GM12878 (cell line): Measurements from ENCODE around the gene PLXNB3. TPM values are rescaled to one million over a fixed set of nuclear protein-coding genes. Genes with fewer than 3 reads are reported as not detected.

Source experiments
- ATAC-seq: fragments of 200-7000 bp; cut with Tn5 transposase; 3 replicates; pipeline ENCODE4 v1.9.1; 2020; ENCODE audit warnings: mild to moderate bottlenecking, moderate library complexity
- BruUV-seq: library from RNA; stranded (reverse); fragments of 400-500 nt; replicated peaks from 2 replicates; lab custom pipeline; 2021; lab: Mats Ljungman, UMichigan
- CTCF ChIA-PET: fragments of 300-600 bp; sonication (Branson Sonifier 250); formaldehyde crosslinking; extraction: SDS; loops from one replicate; lab custom pipeline; 2021; ENCODE audit warnings: inconsistent platforms; lab: Yijun Ruan, JAX
- POLR2A ChIA-PET: fragments of 350-600 bp; formaldehyde crosslinking; extraction: SDS; loops from one replicate; lab custom pipeline; 2021; ENCODE audit warnings: inconsistent platforms; lab: Charles Lee
- RAD21 ChIA-PET: fragments of 300-600 bp; sonication (Branson Sonifier 250); formaldehyde crosslinking; loops from one replicate; lab custom pipeline; 2023; ENCODE audit warnings: antibody characterized with exemption; ENCODE audit not compliant: unreplicated experiment; lab: Charles Lee
- SMC1A ChIA-PET: fragments of 300-600 bp; sonication (Branson Sonifier 250); formaldehyde crosslinking; loops from one replicate; lab custom pipeline; 2023; ENCODE audit not compliant: unreplicated experiment, uncharacterized antibody; lab: Charles Lee
- DNase-seq: peaks from one replicate; pipeline ENCODE4 v3.0.0-alpha.2; 2011; ENCODE audit warnings: low read depth, low spot score
- FAIRE-seq: peaks from 3 replicates; lab custom pipeline; 2011; peaks lifted over from hg19 to GRCh38; lab: Jason Lieb, UNC
- H2AFZ ChIP-seq: 2 replicates; pipeline ENCODE4 v1.6.0; 2011; ENCODE audit warnings: low read depth, low read length, control low read depth; ENCODE audit not compliant: control insufficient read depth
- H3K27ac ChIP-seq: 2 replicates; pipeline ENCODE4 v1.5.1; 2011; ENCODE audit warnings: control low read depth; ENCODE audit not compliant: control insufficient read depth, insufficient read depth
- H3K27me3 ChIP-seq, 2 experiments: replicated peaks in 1 of 2; 2 replicates each; pipeline versions ENCODE4 v1.6.0 to v1.6.1; 2011; ENCODE audit warnings: low read length in 1 of 2; ENCODE audit not compliant: control insufficient read depth in 2 of 2, insufficient read depth in 2 of 2
- H3K36me3 ChIP-seq, 2 experiments: 2 replicates each; pipeline ENCODE4 v1.5.1; 2011; ENCODE audit warnings: low read length in 1 of 2; ENCODE audit not compliant: control insufficient read depth in 2 of 2, insufficient read depth in 2 of 2
- H3K4me1 ChIP-seq: 2 replicates; pipeline ENCODE4 v1.6.1; 2011; ENCODE audit warnings: mild to moderate bottlenecking, low read length, moderate library complexity, mixed read lengths; ENCODE audit not compliant: control insufficient read depth, insufficient read depth
- H3K4me2 ChIP-seq: 2 replicates; pipeline ENCODE4 v1.6.0; 2011; ENCODE audit warnings: control low read depth; ENCODE audit not compliant: control insufficient read depth, insufficient read depth
- H3K4me3 ChIP-seq: fragments of 200-600 bp; sonication (generic); 2 replicates; pipeline ENCODE4 v1.5.1; 2016
- H3K79me2 ChIP-seq: 2 replicates; pipeline ENCODE4 v1.6.0; 2011; ENCODE audit warnings: low read length; ENCODE audit not compliant: control insufficient read depth, insufficient read depth
- H3K9ac ChIP-seq: 2 replicates; pipeline ENCODE4 v1.8.0; 2011; ENCODE audit warnings: low read length, control low read depth, mixed read lengths; ENCODE audit not compliant: control insufficient read depth, insufficient read depth
- H3K9me3 ChIP-seq: replicated peaks from 3 replicates; pipeline ENCODE4 v1.5.1; 2011; ENCODE audit warnings: mild to moderate bottlenecking, low read length; ENCODE audit not compliant: control insufficient read depth, insufficient read depth
- H4K20me1 ChIP-seq: 2 replicates; pipeline ENCODE4 v1.6.0; 2011; ENCODE audit not compliant: control insufficient read depth, insufficient read depth
- ASH2L ChIP-seq: fragments of 300-600, 200-600 bp; sonication (generic); IDR thresholded peaks from 2 replicates; pipeline ENCODE4 v1.6.1; 2017; ENCODE audit warnings: low read depth, mild to moderate bottlenecking, borderline replicate concordance
- ATF3 ChIP-seq: IDR thresholded peaks from 2 replicates; pipeline ENCODE4 v1.6.1; 2011; ENCODE audit warnings: low read depth, mild to moderate bottlenecking, low read length, moderate library complexity, borderline replicate concordance; ENCODE audit errors: extremely low read depth
- BCL11A ChIP-seq: IDR thresholded peaks from 2 replicates; pipeline ENCODE4 v1.6.1; 2011; ENCODE audit warnings: low read depth, low read length
- ESRRA ChIP-seq: IDR thresholded peaks from 2 replicates; pipeline ENCODE4 v1.6.1; 2012; ENCODE audit warnings: mild to moderate bottlenecking, low read length, improper control_type of control experiment
- FOXM1 ChIP-seq: IDR thresholded peaks from 2 replicates; pipeline ENCODE4 v1.6.1; 2012; ENCODE audit warnings: low read depth, mild to moderate bottlenecking, inconsistent platforms, low read length, moderate library complexity
- HDAC6 ChIP-seq: fragments of 200-600 bp; sonication (generic); IDR thresholded peaks from one replicate; pipeline ENCODE4 v1.8.0; 2017; ENCODE audit warnings: antibody characterized with exemption; ENCODE audit not compliant: unreplicated experiment
- JUND ChIP-seq: IDR thresholded peaks from 2 replicates; pipeline ENCODE4 v1.6.1; 2012; ENCODE audit warnings: low read depth, mild to moderate bottlenecking, low read length, improper control_type of control experiment, moderate library complexity
- KLF5 ChIP-seq: fragments of 450-650 bp; IDR thresholded peaks from 2 replicates; pipeline ENCODE4 v1.6.1; 2014; ENCODE audit warnings: mild to moderate bottlenecking; ENCODE audit not compliant: partially characterized antibody
- NBN ChIP-seq: fragments of 450-650 bp; IDR thresholded peaks from 2 replicates; pipeline ENCODE4 v1.6.1; 2016
- NFYA ChIP-seq: IDR thresholded peaks from 2 replicates; pipeline ENCODE4 v1.6.1; 2011; ENCODE audit warnings: low read depth, mild to moderate bottlenecking, low read length, improper control_type of control experiment, borderline replicate concordance
- RAD51 ChIP-seq: fragments of 450-650 bp; IDR thresholded peaks from 2 replicates; pipeline ENCODE4 v1.6.1; 2016; ENCODE audit warnings: moderate library complexity, mild to moderate bottlenecking, inconsistent platforms
- SIN3A ChIP-seq: IDR thresholded peaks from 2 replicates; pipeline ENCODE4 v1.6.1; 2012; ENCODE audit warnings: low read depth, low read length, improper control_type of control experiment
- SUZ12 ChIP-seq: fragments of 200-600 bp; sonication (generic); IDR thresholded peaks from one replicate; pipeline ENCODE4 v1.6.1; 2018; ENCODE audit warnings: antibody characterized with exemption, mild to moderate bottlenecking; ENCODE audit not compliant: unreplicated experiment
- WGBS: methylation state at CpG from one replicate; pipeline ENCODE4 v1.1.6; 2016; ENCODE audit warnings: low lambda C conversion rate; ENCODE audit not compliant: insufficient replicate concordance, insufficient coverage; ENCODE audit errors: missing lambda C conversion rate; 5-methylcytosine and 5-hydroxymethylcytosine counted together
- in situ Hi-C: fragments of 300-500 bp; cut with MboI; formaldehyde crosslinking; loops from 9 replicates; pipeline ENCODE4 v1.14.3; 2018; ENCODE audit warnings: mixed read lengths
- intact Hi-C: fragments of 100-400 bp; cut with micrococcal nuclease; formaldehyde crosslinking; loops from one replicate; pipeline ENCODE4 v1.14.2; 2022; ENCODE audit not compliant: unreplicated experiment
- polyA plus RNA-seq, 11 experiments: library from polyadenylated mRNA; depleted of rRNA in 4 of 11; unstranded in 6 of 11; stranded (reverse) in 5 of 11; fragments of >200 nt; fragmentation: Nextera tagmentation in 4 of 11; fragmentation: Illumina TruSeq in 1 of 11; extraction: Ambion mirVana in 4 of 11; extraction: Trizol in 1 of 11; gene quantifications; 1 replicate in 1 of 11; 2 replicates in 10 of 11; pipeline versions ENCODE4 v1.2.1 to v1.2.3, GENCODE V29; 2011 to 2016; ENCODE audit warnings: inconsistent platforms in 2 of 11, missing spikeins in 2 of 11, low read depth in 1 of 11
- total RNA-seq, 4 experiments: library from RNA; depleted of rRNA in 3 of 4; stranded (reverse); fragments of >200 nt in 3 of 4; fragmentation: Illumina TruSeq in 1 of 4; extraction: Trizol in 1 of 4; gene quantifications; 2 replicates each; pipeline versions ENCODE4 v1.2.1 to v1.2.3, GENCODE V29; 2013 to 2021
- TF ChIP-seq, protein P1 (sequence below): fragments of 450-650 bp; IDR thresholded peaks from 2 replicates; pipeline ENCODE4 v1.6.1; 2016; ENCODE audit warnings: mild to moderate bottlenecking, moderate library complexity, borderline replicate concordance

PLXNB3 gene
- total and polyA plus RNA-seq, 10 of the 15 experiments (the other 5 are each of a cell fraction or from before 2014, with no cell fraction given) = 0.06 to 0.68 (median 0.19) TPM; not detected in 4

DNA sequence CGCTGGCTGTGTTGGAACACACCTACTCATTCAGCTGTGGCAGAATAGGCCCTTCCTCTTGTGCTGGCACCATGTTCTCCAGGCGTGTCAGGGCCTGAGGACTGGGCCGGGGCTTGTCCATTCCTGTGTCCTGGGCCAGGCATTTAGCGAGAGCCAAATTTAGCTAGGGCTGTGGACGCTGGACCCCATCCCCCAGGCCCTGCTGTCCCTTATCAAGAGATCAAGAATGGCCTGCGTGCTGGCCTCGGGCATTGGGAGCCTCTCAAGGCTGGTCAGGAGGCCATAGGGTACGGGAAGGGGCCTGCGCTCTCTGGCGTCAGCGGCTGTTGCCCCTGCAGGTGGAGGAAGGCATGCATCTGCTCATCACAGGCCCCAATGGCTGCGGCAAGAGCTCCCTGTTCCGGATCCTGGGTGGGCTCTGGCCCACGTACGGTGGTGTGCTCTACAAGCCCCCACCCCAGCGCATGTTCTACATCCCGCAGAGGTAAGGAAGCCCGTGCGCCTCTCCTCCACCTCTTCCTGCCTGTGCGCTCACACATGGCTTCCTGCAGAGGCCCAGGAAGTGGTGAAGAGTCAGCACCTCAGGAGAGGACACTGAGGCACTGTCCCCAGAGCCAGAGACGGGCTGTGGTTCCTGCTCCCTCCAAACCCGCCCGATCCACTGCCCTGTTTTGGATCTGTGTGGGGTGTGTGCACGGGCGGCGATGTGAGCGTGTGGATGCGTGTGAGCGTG is 24.1 kb upstream of the PLXNB3 start:
- ChIA-PET POLR2A (no interaction called here), SMC1A (no interaction called here), RAD21 (no interaction called here), CTCF (no interaction called here)
- Histone ChIP-seq H3K9ac (no peak overlapping the region), H3K36me3 (no peaks in the 10 kb centered on the region), H3K4me2 (no peak overlapping the region), H3K27me3 (no peaks in the 10 kb centered on the region; a peak in 1 of 4 replicates), H3K4me1 (no peaks in the 10 kb centered on the region), H2AFZ (no peak overlapping the region), H3K27ac (no peak overlapping the region), H3K9me3 (no peaks in the 10 kb centered on the region; the same call in 2 of the 3 replicates), H4K20me1 (no peaks in the 10 kb centered on the region), H3K79me2 (no peaks in the 10 kb centered on the region), H3K4me3 (no peak overlapping the region)
- intact Hi-C loops = no loop called here
- FAIRE-seq (no peak), ATAC-seq (no peak), DNase-seq (no peak)
- in situ Hi-C loops = loop anchor here (10.0 kb wide), 2 partner anchors 45 to 65 kb away; partner anchors contain the start of genes PNCK and SRPK3
- BruUV-seq = no TSS peak
- WGBS = 46% methylated on average over 28 of the region's 29 CpGs
- TF ChIP-seq JUND = no peak
- TF ChIP-seq SUZ12 = no peak
- no peak for TF ChIP-seq ASH2L
- TF ChIP-seq RAD51 = no peak
- no peak for TF ChIP-seq ATF3
- TF ChIP-seq FOXM1 = no peak
- no peak for TF ChIP-seq BCL11A
- TF ChIP-seq NBN = no peak
- no peak for TF ChIP-seq ESRRA
- no peak for TF ChIP-seq KLF5
- TF ChIP-seq SIN3A = no peak
- no peak for TF ChIP-seq HDAC6
- TF ChIP-seq, protein P1, sequence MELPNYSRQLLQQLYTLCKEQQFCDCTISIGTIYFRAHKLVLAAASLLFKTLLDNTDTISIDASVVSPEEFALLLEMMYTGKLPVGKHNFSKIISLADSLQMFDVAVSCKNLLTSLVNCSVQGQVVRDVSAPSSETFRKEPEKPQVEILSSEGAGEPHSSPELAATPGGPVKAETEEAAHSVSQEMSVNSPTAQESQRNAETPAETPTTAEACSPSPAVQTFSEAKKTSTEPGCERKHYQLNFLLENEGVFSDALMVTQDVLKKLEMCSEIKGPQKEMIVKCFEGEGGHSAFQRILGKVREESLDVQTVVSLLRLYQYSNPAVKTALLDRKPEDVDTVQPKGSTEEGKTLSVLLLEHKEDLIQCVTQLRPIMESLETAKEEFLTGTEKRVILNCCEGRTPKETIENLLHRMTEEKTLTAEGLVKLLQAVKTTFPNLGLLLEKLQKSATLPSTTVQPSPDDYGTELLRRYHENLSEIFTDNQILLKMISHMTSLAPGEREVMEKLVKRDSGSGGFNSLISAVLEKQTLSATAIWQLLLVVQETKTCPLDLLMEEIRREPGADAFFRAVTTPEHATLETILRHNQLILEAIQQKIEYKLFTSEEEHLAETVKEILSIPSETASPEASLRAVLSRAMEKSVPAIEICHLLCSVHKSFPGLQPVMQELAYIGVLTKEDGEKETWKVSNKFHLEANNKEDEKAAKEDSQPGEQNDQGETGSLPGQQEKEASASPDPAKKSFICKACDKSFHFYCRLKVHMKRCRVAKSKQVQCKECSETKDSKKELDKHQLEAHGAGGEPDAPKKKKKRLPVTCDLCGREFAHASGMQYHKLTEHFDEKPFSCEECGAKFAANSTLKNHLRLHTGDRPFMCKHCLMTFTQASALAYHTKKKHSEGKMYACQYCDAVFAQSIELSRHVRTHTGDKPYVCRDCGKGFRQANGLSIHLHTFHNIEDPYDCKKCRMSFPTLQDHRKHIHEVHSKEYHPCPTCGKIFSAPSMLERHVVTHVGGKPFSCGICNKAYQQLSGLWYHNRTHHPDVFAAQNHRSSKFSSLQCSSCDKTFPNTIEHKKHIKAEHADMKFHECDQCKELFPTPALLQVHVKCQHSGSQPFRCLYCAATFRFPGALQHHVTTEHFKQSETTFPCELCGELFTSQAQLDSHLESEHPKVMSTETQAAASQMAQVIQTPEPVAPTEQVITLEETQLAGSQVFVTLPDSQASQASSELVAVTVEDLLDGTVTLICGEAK = no peak
- TF ChIP-seq NFYA = no peak
